NCI-H748 (cell line): ENCODE results near the gene ASCC3.
A peak's percentile ranks its signal among the peaks of the same experiment; 100 is the strongest.

Experiments
- DNase-seq: peaks from one replicate; lab custom pipeline; 2025; ENCODE audit not compliant: unreplicated experiment; lab: John Stamatoyannopoulos, UW

ASCC3 gene

GRCh38 chr6:100506651-100507050, 374.5 kb downstream of the ASCC3 start:
- DNase-seq: no peak

- DNase-seq: no peak
Measured at GRCh38 chr6:100504786-100505737, 376.1 kb downstream of the ASCC3 start.

GRCh38 chr6:100503043-100503705, 378.0 kb downstream of the ASCC3 start:
- no peak for DNase-seq

GRCh38 chr6:100493206-100493888, 387.8 kb downstream of the ASCC3 start:
- no peak for DNase-seq

- peak; percentile 45 for DNase-seq
Measured at GRCh38 chr6:100491952-100492670, 389.0 kb downstream of the ASCC3 start.

- no peak for DNase-seq
Measured at GRCh38 chr6:100490065-100490464, 391.1 kb downstream of the ASCC3 start.

GRCh38 chr6:100488244-100488643, 392.9 kb downstream of the ASCC3 start:
- no peak for DNase-seq

- no peak for DNase-seq
Measured at GRCh38 chr6:100487638-100488037, 393.5 kb downstream of the ASCC3 start.

GRCh38 chr6:100485268-100485667, 395.9 kb downstream of the ASCC3 start:
- DNase-seq: no peak

- DNase-seq: peak; percentile 67
Measured at GRCh38 chr6:100484474-100484873, 396.7 kb downstream of the ASCC3 start.

- peak; percentile 97 for DNase-seq
Measured at GRCh38 chr6:100482698-100483097, 398.4 kb downstream of the ASCC3 start.

GRCh38 chr6:100479179-100480035, 401.7 kb downstream of the ASCC3 start:
- peak; percentile 50 for DNase-seq

GRCh38 chr6:100475554-100476320, 405.4 kb downstream of the ASCC3 start:
- no peak for DNase-seq

- DNase-seq: no peak
Measured at GRCh38 chr6:100473182-100473581, 407.9 kb downstream of the ASCC3 start.

- DNase-seq: peak; percentile 78
Measured at GRCh38 chr6:100472674-100473073, 408.5 kb downstream of the ASCC3 start.

GRCh38 chr6:100470422-100471120, 410.6 kb downstream of the ASCC3 start:
- DNase-seq: no peak

- DNase-seq: no peak
Measured at GRCh38 chr6:100469101-100469859, 411.8 kb downstream of the ASCC3 start.
